ENCODE results near the gene SMARCA1.
A peak's percentile ranks its signal among the peaks of the same experiment; 100 is the strongest.

Gene SMARCA1

GRCh38 chrX:129530410-129530809 is 7.1 kb upstream of the SMARCA1 start:
- DNase-seq (ENCODE audit: insufficient read length, low spot score): no peak
- FAIRE-seq: no peak

GRCh38 chrX:129529685-129530281 is 6.5 kb upstream of the SMARCA1 start:
- DNase-seq (ENCODE audit: insufficient read length, low spot score): no peak

GRCh38 chrX:129525896-129526295 is 2.6 kb upstream of the SMARCA1 start:
- DNase-seq (ENCODE audit: insufficient read length, low spot score) (no peak), FAIRE-seq (no peak)

More at GRCh38 chrX:129529685-129530281, 6.5 kb upstream of the SMARCA1 start:
- no peak for FAIRE-seq

- FAIRE-seq (no peak), DNase-seq (ENCODE audit: insufficient read length, low spot score) (no peak)
These were observed 1.9 kb upstream of the SMARCA1 start for GRCh38 chrX:129525162-129525561.

GRCh38 chrX:129524250-129524850 is 1.1 kb upstream of the SMARCA1 start:
- FAIRE-seq (no peak), DNase-seq (ENCODE audit: insufficient read length, low spot score) (no peak)

GRCh38 chrX:129522184-129523078 is 859 bp downstream of the SMARCA1 start:
- no peak for FAIRE-seq
- peak; percentile 29 for DNase-seq (ENCODE audit: insufficient read length, low spot score)

GRCh38 chrX:129520151-129520550 is 3.1 kb downstream of the SMARCA1 start:
- no peak for FAIRE-seq
- no peak for DNase-seq (ENCODE audit: insufficient read length, low spot score)

- DNase-seq (ENCODE audit: insufficient read length, low spot score) (no peak), FAIRE-seq (no peak)
These were observed 6.9 kb downstream of the SMARCA1 start for GRCh38 chrX:129516402-129516801.

GRCh38 chrX:129512409-129512808 is 10.9 kb downstream of the SMARCA1 start:
- no peak for FAIRE-seq
- no peak for DNase-seq (ENCODE audit: insufficient read length, low spot score)

- DNase-seq (ENCODE audit: insufficient read length, low spot score) (no peak), FAIRE-seq (no peak)
These were observed 11.6 kb downstream of the SMARCA1 start for GRCh38 chrX:129511689-129512088.

GRCh38 chrX:129510331-129510730 is 13.0 kb downstream of the SMARCA1 start:
- no peak for FAIRE-seq
- no peak for DNase-seq (ENCODE audit: insufficient read length, low spot score)

- DNase-seq (ENCODE audit: insufficient read length, low spot score) (no peak), FAIRE-seq (no peak)
These were observed 26.0 kb downstream of the SMARCA1 start for GRCh38 chrX:129497146-129497843.

GRCh38 chrX:129496625-129497024 is 26.7 kb downstream of the SMARCA1 start:
- FAIRE-seq (no peak), DNase-seq (ENCODE audit: insufficient read length, low spot score) (no peak)

GRCh38 chrX:129495900-129496299 is 27.4 kb downstream of the SMARCA1 start:
- DNase-seq (ENCODE audit: insufficient read length, low spot score) (no peak), FAIRE-seq (no peak)

- FAIRE-seq: no peak
These were observed 28.4 kb downstream of the SMARCA1 start for GRCh38 chrX:129494887-129495286.

GRCh38 chrX:129493643-129494042 is 29.6 kb downstream of the SMARCA1 start:
- DNase-seq (ENCODE audit: insufficient read length, low spot score) (no peak), FAIRE-seq (no peak)

More at GRCh38 chrX:129494887-129495286, 28.4 kb downstream of the SMARCA1 start:
- DNase-seq (ENCODE audit: insufficient read length, low spot score): no peak

- FAIRE-seq: no peak
- no peak for DNase-seq (ENCODE audit: insufficient read length, low spot score)
These were observed 33.0 kb downstream of the SMARCA1 start for GRCh38 chrX:129490330-129490729.

GRCh38 chrX:129488359-129488758 is 34.9 kb downstream of the SMARCA1 start:
- no peak for DNase-seq (ENCODE audit: insufficient read length, low spot score)
- no peak for FAIRE-seq

- DNase-seq (ENCODE audit: insufficient read length, low spot score): no peak
- FAIRE-seq: no peak
These were observed 42.4 kb downstream of the SMARCA1 start for GRCh38 chrX:129480889-129481288.

GRCh38 chrX:129478516-129478915 is 44.8 kb downstream of the SMARCA1 start:
- FAIRE-seq: no peak
- no peak for DNase-seq (ENCODE audit: insufficient read length, low spot score)

- FAIRE-seq: no peak
- no peak for DNase-seq (ENCODE audit: insufficient read length, low spot score)
These were observed 51.2 kb downstream of the SMARCA1 start for GRCh38 chrX:129472116-129472515.

Measured in HTR-8/SVneo (cell line).